Large intestine (tissue), 3 donors: ENCODE measurements around the gene RAI14. TPM values are rescaled to one million over a fixed set of nuclear protein-coding genes. Genes with fewer than 3 reads are reported as not detected.
"Not testable (repeated sequence)": the region's sequence is repeated elsewhere in the genome, so short reads cannot be mapped to it uniquely, and the experiment has no call there.

ENCODE experiments used
- DNase-seq, 2 donors: peaks; one replicate each; pipeline versions ENCODE4 v3.0.0 to v3.0.0-alpha.2; 2013
- H3K27ac ChIP-seq: one replicate; pipeline ENCODE4 v1.5.1; 2013; ENCODE audit warnings: low read length
- H3K27me3 ChIP-seq: 2 replicates; pipeline ENCODE4 v1.6.1; 2013; ENCODE audit warnings: low read length; ENCODE audit not compliant: control insufficient read depth, insufficient read depth
- H3K36me3 ChIP-seq: 2 replicates; pipeline ENCODE4 v1.6.1; 2013; ENCODE audit warnings: low read length; ENCODE audit not compliant: control insufficient read depth, insufficient read depth
- H3K4me1 ChIP-seq: one replicate; pipeline ENCODE4 v1.6.1; 2013; ENCODE audit warnings: low read length; ENCODE audit not compliant: control insufficient read depth, insufficient read depth
- H3K4me3 ChIP-seq: one replicate; pipeline ENCODE4 v1.5.1; 2013; ENCODE audit warnings: low read length
- H3K9me3 ChIP-seq: one replicate; pipeline ENCODE4 v1.6.1; 2013; ENCODE audit warnings: mild to moderate bottlenecking, low read depth, low read length, moderate library complexity; ENCODE audit not compliant: control insufficient read depth
- WGBS: methylation state at CpG from one replicate; pipeline ENCODE4 v1.1.5; 2013; ENCODE audit warnings: low lambda C conversion rate; ENCODE audit not compliant: insufficient coverage; 5-methylcytosine and 5-hydroxymethylcytosine counted together
- polyA plus RNA-seq: library from polyadenylated mRNA; unstranded; fragments of 120-200 nt; gene quantifications from one replicate; pipeline ENCODE4 v1.2.1, GENCODE V29; 2013

RAI14 gene
- polyA plus RNA-seq, 1 donor = 15.8 TPM

GRCh38 chr5:34712565-34712964 lies 56.4 kb downstream of the RAI14 start:
- H3K27ac ChIP-seq = no peak overlapping the region
- no peaks in the 10 kb centered on the region for H3K27me3 ChIP-seq
- DNase-seq = no peak
- H3K4me3 ChIP-seq = no peak overlapping the region
- no peaks in the 10 kb centered on the region for H3K9me3 ChIP-seq
- H3K4me1 ChIP-seq = no peaks in the 10 kb centered on the region
- H3K36me3 ChIP-seq = no peaks in the 10 kb centered on the region
- WGBS = 100% methylated on average over 4 of the region's 4 CpGs

GRCh38 chr5:34715711-34716110 lies 59.6 kb downstream of the RAI14 start:
- Histone ChIP-seq H3K4me1 (peaks cover under 1% of the 10 kb centered on the region), H3K27ac (no peak overlapping the region), H3K36me3 (no peaks in the 10 kb centered on the region)

GRCh38 chr5:34716986-34717385 lies 60.9 kb downstream of the RAI14 start:
- H3K27me3 ChIP-seq = no peaks in the 10 kb centered on the region
- no peak overlapping the region for H3K27ac ChIP-seq
- WGBS = 95% methylated on average over 2 of the region's 2 CpGs

More at GRCh38 chr5:34715711-34716110, 59.6 kb downstream of the RAI14 start:
- H3K9me3 ChIP-seq = no peaks in the 10 kb centered on the region
- no peak overlapping the region for H3K4me3 ChIP-seq
- no peak for DNase-seq
- 100% methylated on average over 1 of the region's 1 CpG for WGBS
- no peaks in the 10 kb centered on the region for H3K27me3 ChIP-seq

GRCh38 chr5:34717426-34718327 lies 61.5 kb downstream of the RAI14 start:
- Histone ChIP-seq H3K27me3 (no peaks in the 10 kb centered on the region), H3K4me1 (peaks cover 8% of the 10 kb centered on the region), H3K9me3 (no peaks in the 10 kb centered on the region), H3K36me3 (no peaks in the 10 kb centered on the region), H3K27ac (no peak overlapping the region), H3K4me3 (no peak overlapping the region)
- DNase-seq = peak in 1 of 2 donors; percentile 29
- 78% methylated on average over 4 of the region's 9 CpGs for WGBS

More at GRCh38 chr5:34716986-34717385, 60.9 kb downstream of the RAI14 start:
- Histone ChIP-seq H3K4me1 (peaks cover 8% of the 10 kb centered on the region), H3K9me3 (no peaks in the 10 kb centered on the region), H3K4me3 (no peak overlapping the region), H3K36me3 (no peaks in the 10 kb centered on the region)
- DNase-seq = no peak

GRCh38 chr5:34718516-34718915 lies 62.4 kb downstream of the RAI14 start:
- WGBS = no CpG with 5 or more reads among the region's 4 CpGs
- Histone ChIP-seq H3K9me3 (no peaks in the 10 kb centered on the region), H3K36me3 (no peaks in the 10 kb centered on the region), H3K27ac (no peak overlapping the region), H3K27me3 (no peaks in the 10 kb centered on the region), H3K4me1 (peaks cover 8% of the 10 kb centered on the region), H3K4me3 (no peak overlapping the region)
- DNase-seq = no peak

- Histone ChIP-seq H3K9me3 (no peaks in the 10 kb centered on the region), H3K4me3 (no peak overlapping the region), H3K27ac (no peak overlapping the region), H3K36me3 (no peaks in the 10 kb centered on the region), H3K4me1 (peaks cover 8% of the 10 kb centered on the region), H3K27me3 (no peaks in the 10 kb centered on the region)
- WGBS = no CpG with 5 or more reads among the region's 8 CpGs
- no peak for DNase-seq
Observed at GRCh38 chr5:34719029-34719428, 62.9 kb downstream of the RAI14 start.

GRCh38 chr5:34721327-34721726 lies 65.2 kb downstream of the RAI14 start:
- 85% methylated on average over 2 of the region's 3 CpGs for WGBS
- Histone ChIP-seq H3K4me3 (no peak overlapping the region), H3K27ac (peak overlapping the region; percentile 77), H3K36me3 (no peaks in the 10 kb centered on the region), H3K27me3 (no peaks in the 10 kb centered on the region), H3K4me1 (peaks cover 8% of the 10 kb centered on the region), H3K9me3 (no peaks in the 10 kb centered on the region)
- DNase-seq = peak; percentile 48 to 84

DNA sequence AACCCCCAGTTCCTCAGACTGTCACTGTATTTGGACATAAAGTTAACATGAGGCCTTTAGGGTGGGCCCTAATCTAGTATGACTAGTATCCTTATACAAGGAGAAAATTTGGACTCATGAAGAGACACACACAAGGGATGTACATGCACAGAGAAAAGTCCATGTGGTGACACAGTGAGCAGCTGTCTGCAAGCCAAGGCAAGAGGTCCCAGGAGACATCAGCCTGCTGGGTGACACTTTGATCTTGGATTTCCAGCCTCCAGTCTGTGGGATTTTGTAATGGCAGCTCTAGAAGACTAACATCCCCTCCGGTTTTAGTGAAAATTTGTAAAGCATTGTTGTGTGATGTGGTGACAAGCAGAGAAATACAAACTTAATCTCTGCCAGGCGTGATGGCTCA lies 66.1 kb downstream of the RAI14 start:
- H3K4me3 ChIP-seq = no peak overlapping the region
- WGBS = no CpG with 5 or more reads among the region's 2 CpGs
- no peak for DNase-seq

GRCh38 chr5:34724741-34725140 lies 68.6 kb downstream of the RAI14 start:
- Histone ChIP-seq H3K4me1 (peaks cover 8% of the 10 kb centered on the region), H3K27me3 (no peaks in the 10 kb centered on the region), H3K36me3 (no peaks in the 10 kb centered on the region), H3K9me3 (peaks cover 3% of the 10 kb centered on the region), H3K27ac (no peak overlapping the region), H3K4me3 (no peak overlapping the region)
- WGBS = no CpG with 5 or more reads among the region's 1 CpG
- DNase-seq = no peak

More for the DNA sequence above, 66.1 kb downstream of the RAI14 start:
- Histone ChIP-seq H3K36me3 (no peaks in the 10 kb centered on the region), H3K4me1 (peaks cover 8% of the 10 kb centered on the region), H3K27me3 (no peaks in the 10 kb centered on the region), H3K27ac (peak overlapping the region; percentile 77), H3K9me3 (no peaks in the 10 kb centered on the region)

DNA sequence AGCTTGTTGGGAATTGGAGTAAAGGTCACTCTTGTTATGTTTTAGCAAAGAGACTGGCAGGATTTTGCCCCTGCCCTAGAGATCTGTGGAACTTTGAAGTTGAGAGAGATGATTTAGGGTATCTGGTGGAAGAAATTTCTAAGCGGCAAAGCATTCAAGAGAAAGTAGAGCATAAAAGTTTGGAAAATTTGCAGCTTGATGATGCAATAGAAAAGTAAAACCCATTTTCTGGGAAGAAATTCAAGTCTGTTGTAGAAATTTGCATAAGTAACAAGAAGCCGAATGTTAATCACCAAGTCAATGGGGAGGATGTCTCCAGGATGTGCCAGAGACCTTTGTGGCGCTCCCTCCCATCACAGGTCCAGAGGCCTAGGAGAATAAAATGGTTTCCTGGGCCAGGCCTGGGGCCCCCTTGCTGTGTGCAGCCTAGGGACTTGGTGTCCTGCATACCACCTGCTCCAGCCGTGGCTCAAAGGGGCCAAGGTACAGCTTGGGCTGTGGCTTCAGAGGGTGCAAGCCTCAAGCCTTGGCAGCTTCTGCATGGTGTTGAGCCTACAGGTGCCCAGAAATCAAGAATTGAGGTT lies 71.1 kb downstream of the RAI14 start:
- H3K4me3 ChIP-seq, H3K4me1 ChIP-seq, H3K9me3 ChIP-seq, H3K27me3 ChIP-seq, DNase-seq, H3K27ac ChIP-seq, H3K36me3 ChIP-seq: not testable (repeated sequence)
- 100% methylated on average over 1 of the region's 4 CpGs for WGBS
